Mononuclear cell (primary cell): ENCODE results near the gene ALOX12B. TPM values are rescaled to one million over a fixed set of nuclear protein-coding genes. Genes with fewer than 3 reads are reported as not detected.
"Not testable (repeated sequence)": the region's sequence is repeated elsewhere in the genome, so short reads cannot be mapped to it uniquely, and the experiment has no call there.

Experiments
- H3K27me3 ChIP-seq: 2 replicates; pipeline ENCODE4 v1.6.0; 2011; ENCODE audit warnings: low read length, control low read depth; ENCODE audit not compliant: insufficient read depth
- H3K4me1 ChIP-seq: 2 replicates; pipeline ENCODE4 v1.5.1; 2011; ENCODE audit warnings: mild to moderate bottlenecking, low read length, control low read depth; ENCODE audit not compliant: insufficient read depth
- H3K4me3 ChIP-seq: 2 replicates; pipeline ENCODE4 v1.5.1; 2011; ENCODE audit warnings: mild to moderate bottlenecking, low read length, moderate library complexity
- H3K9me3 ChIP-seq: 2 replicates; pipeline ENCODE4 v1.5.1; 2011; ENCODE audit warnings: low read depth, mild to moderate bottlenecking, control low read depth, low read length
- total RNA-seq: library from RNA; depleted of rRNA; stranded (reverse); fragments of >200 nt; gene quantifications from one replicate; pipeline ENCODE4 v1.2.3, GENCODE V29; 2012

ALOX12B gene
- total RNA-seq, 1 donor = not detected

GRCh38 chr17:8031950-8032349, 55.6 kb downstream of the ALOX12B start:
- no peaks in the 10 kb centered on the region for H3K9me3 ChIP-seq
- peaks cover 3% of the 10 kb centered on the region for H3K27me3 ChIP-seq
- H3K4me1 ChIP-seq = no peaks in the 10 kb centered on the region
- H3K4me3 ChIP-seq = no peak overlapping the region

DNA sequence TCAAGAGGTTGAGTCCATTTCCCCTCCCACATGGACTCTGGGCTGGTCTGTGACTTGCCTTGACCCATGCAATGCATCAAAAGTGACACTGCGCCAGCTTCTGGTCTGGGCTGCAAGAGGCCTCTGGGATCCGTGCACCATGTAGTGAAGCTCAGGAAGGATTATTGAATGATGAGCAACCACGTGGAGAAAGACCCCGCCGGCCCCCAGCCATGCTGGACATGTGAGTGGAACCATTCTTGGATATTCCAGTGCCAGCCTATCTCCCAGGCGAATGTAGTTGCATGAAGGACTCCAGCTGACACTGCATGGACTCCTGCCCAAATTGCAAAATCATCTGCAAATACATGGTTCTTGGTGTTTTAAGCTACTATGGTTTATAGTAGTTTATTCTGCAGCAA, 56.3 kb downstream of the ALOX12B start:
- H3K9me3 ChIP-seq = no peaks in the 10 kb centered on the region
- H3K27me3 ChIP-seq = peaks cover 4% of the 10 kb centered on the region
- H3K4me3 ChIP-seq = no peak overlapping the region
- no peaks in the 10 kb centered on the region for H3K4me1 ChIP-seq

- no peaks in the 10 kb centered on the region for H3K9me3 ChIP-seq
- peaks cover 9% of the 10 kb centered on the region for H3K4me1 ChIP-seq
- H3K27me3 ChIP-seq = peaks cover 4% of the 10 kb centered on the region
- H3K4me3 ChIP-seq = no peak overlapping the region
Measured at GRCh38 chr17:8029121-8029520, 58.4 kb downstream of the ALOX12B start.

- Histone ChIP-seq H3K4me1 (peaks cover 32% of the 10 kb centered on the region), H3K9me3 (no peaks in the 10 kb centered on the region), H3K27me3 (peaks cover 4% of the 10 kb centered on the region), H3K4me3 (no peak overlapping the region)
Measured at GRCh38 chr17:8025176-8025911, 62.2 kb downstream of the ALOX12B start.

- H3K4me3 ChIP-seq, H3K27me3 ChIP-seq, H3K9me3 ChIP-seq: not testable (repeated sequence)
- peaks cover 44% of the 10 kb centered on the region for H3K4me1 ChIP-seq
Measured at GRCh38 chr17:8024161-8024560, 63.4 kb downstream of the ALOX12B start.

Other genes with a start within 250 kb of the ALOX12B start
- gene TMEM88, start 232.7 kb downstream of the ALOX12B start, total RNA-seq = 8.5 TPM
- 14.0 TPM for gene NAA38, start 230.2 kb downstream of the ALOX12B start, total RNA-seq
- 8.8 TPM for gene CYB5D1, start 229.7 kb downstream of the ALOX12B start, total RNA-seq
- gene CHD3, start 198.9 kb downstream of the ALOX12B start, total RNA-seq = 96.4 TPM
- 2.4 TPM for gene RNF227, start 171.4 kb downstream of the ALOX12B start, total RNA-seq
- 1.2 TPM for gene KCNAB3, start 157.9 kb downstream of the ALOX12B start, total RNA-seq
- 21.4 TPM for gene TRAPPC1, start 155.8 kb downstream of the ALOX12B start, total RNA-seq
- gene CNTROB, start 155.5 kb downstream of the ALOX12B start, total RNA-seq = 9.2 TPM
- gene GUCY2D, start 85.1 kb downstream of the ALOX12B start, total RNA-seq = 0.10 TPM
- 0.10 TPM for gene ALOX15B, start 48.7 kb downstream of the ALOX12B start, total RNA-seq
- 0.10 TPM for gene ALOXE3, start 30.8 kb upstream of the ALOX12B start, total RNA-seq
- gene HES7, start 36.4 kb upstream of the ALOX12B start, total RNA-seq = not detected
- 250 TPM for gene PER1, start 64.7 kb upstream of the ALOX12B start, total RNA-seq
- 40.3 TPM for gene VAMP2, start 75.2 kb upstream of the ALOX12B start, total RNA-seq
- 221 TPM for gene TMEM107, start 88.7 kb upstream of the ALOX12B start, total RNA-seq
- 9.2 TPM for gene BORCS6, start 102.5 kb upstream of the ALOX12B start, total RNA-seq
- gene AURKB, start 122.9 kb upstream of the ALOX12B start, total RNA-seq = 1.5 TPM
- gene CTC1, start 160.3 kb upstream of the ALOX12B start, total RNA-seq = 61.2 TPM
- gene PFAS, start 161.6 kb upstream of the ALOX12B start, total RNA-seq = 6.0 TPM
- 5.1 TPM for gene RANGRF, start 201.0 kb upstream of the ALOX12B start, total RNA-seq
- gene SLC25A35, start 207.7 kb upstream of the ALOX12B start, total RNA-seq = 0.42 TPM
- not detected for gene ARHGEF15, start 222.5 kb upstream of the ALOX12B start, total RNA-seq